Tibial nerve (tissue), 4 donors: ENCODE data around the gene JUND. TPM values are rescaled to one million over a fixed set of nuclear protein-coding genes. Genes with fewer than 3 reads are reported as not detected.

ENCODE experiments used
- DNase-seq, 2 donors: peaks; one replicate each; pipeline ENCODE4 v3.0.0-alpha.2; 2019; ENCODE audit warnings: low spot score in 2 of 2
- H3K27ac ChIP-seq, 4 donors: fragments of 200-600 bp; sonication (generic) in 3 of 4; one replicate each; pipeline ENCODE4 v1.5.1; 2017 to 2019; ENCODE audit warnings: mild to moderate bottlenecking in 1 of 4
- H3K27me3 ChIP-seq, 2 donors: fragments of 200-600 bp; sonication (generic) in 1 of 2; one replicate each; pipeline versions ENCODE4 v1.5.1 to v1.6.0; 2017 to 2019
- H3K36me3 ChIP-seq, 3 donors: fragments of 200-600 bp; sonication (generic); one replicate each; pipeline ENCODE4 v1.5.1; 2018 to 2019
- H3K4me1 ChIP-seq, 4 donors: fragments of 200-600 bp; sonication (generic) in 3 of 4; one replicate each; pipeline ENCODE4 v1.5.1; 2017 to 2019
- H3K4me3 ChIP-seq, 4 donors: fragments of 200-600 bp; sonication (generic) in 3 of 4; one replicate each; pipeline ENCODE4 v1.5.1; 2017 to 2019; ENCODE audit warnings: mild to moderate bottlenecking in 1 of 4, moderate library complexity in 1 of 4
- H3K9me3 ChIP-seq, 4 donors: fragments of 200-600 bp; sonication (generic) in 3 of 4; one replicate each; pipeline ENCODE4 v1.5.1; 2017 to 2019
- EP300 ChIP-seq, 2 donors: sonication (generic); formaldehyde crosslinking; IDR thresholded peaks; one replicate each; pipeline ENCODE4 v1.6.1; 2017; ENCODE audit warnings: antibody characterized with exemption in 2 of 2, mild to moderate bottlenecking in 1 of 2
- POLR2A ChIP-seq, 2 donors: fragments of 450-650 bp; IDR thresholded peaks; one replicate each; pipeline ENCODE4 v1.6.1; 2017; ENCODE audit warnings: antibody characterized with exemption in 2 of 2, mild to moderate bottlenecking in 2 of 2, moderate library complexity in 2 of 2
- WGBS, 2 donors: methylation state at CpG; one replicate each; pipeline ENCODE4 v1.1.5; 2018; 5-methylcytosine and 5-hydroxymethylcytosine counted together
- total RNA-seq, 4 donors: library from RNA; depleted of rRNA; stranded (reverse); fragments of >200 nt; gene quantifications; one replicate each; pipeline ENCODE4 v1.1.0, GENCODE V29; 2016
- TF ChIP-seq, protein P1 (sequence below), 5 experiments: fragments of 200-600 bp in 3 of 5; fragments of 450-650 bp in 2 of 5; sonication (generic) in 3 of 5; IDR thresholded peaks; one replicate each; pipeline ENCODE4 v1.5.1; 2016 to 2019; ENCODE audit warnings: antibody characterized with exemption in 5 of 5, mild to moderate bottlenecking in 3 of 5, moderate library complexity in 2 of 5

Gene JUND
- total RNA-seq, 4 donors from 2014 or later = 309 to 553 (median 486) TPM

DNA sequence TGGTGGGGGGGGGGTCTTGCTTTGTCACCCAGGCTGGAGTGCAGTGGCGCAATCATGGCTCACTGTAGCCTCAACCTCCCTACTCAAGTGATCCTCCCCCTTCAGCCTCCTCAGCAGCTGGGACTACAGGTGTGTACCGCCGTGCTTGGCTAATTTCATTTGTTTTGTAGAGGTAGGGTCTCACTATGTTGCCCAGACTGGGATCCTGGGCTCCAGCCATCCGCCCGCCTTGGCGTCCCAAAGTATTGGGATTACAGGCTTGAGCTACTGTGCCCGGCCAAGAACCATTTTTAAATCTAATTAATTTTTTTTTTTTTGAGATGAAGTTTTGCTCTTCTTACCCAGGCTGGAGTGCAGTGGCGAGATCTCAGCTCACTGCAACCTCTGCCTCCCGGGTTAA lies 18.2 kb upstream of the JUND start:
- Histone ChIP-seq H3K27ac (peak overlapping the region in 2 of 4 donors; percentile 99 to 100), H3K9me3 (no peaks in the 10 kb centered on the region), H3K4me3 (no peak overlapping the region), H3K4me1 (peaks cover 0 to 47% (median 32%) of the 10 kb centered on the region in 4 donors), H3K36me3 (no peaks in the 10 kb centered on the region), H3K27me3 (no peaks in the 10 kb centered on the region)
- no peak for TF ChIP-seq EP300 (IDR thresholded peaks at IDR 0.05)
- TF ChIP-seq, protein P1, sequence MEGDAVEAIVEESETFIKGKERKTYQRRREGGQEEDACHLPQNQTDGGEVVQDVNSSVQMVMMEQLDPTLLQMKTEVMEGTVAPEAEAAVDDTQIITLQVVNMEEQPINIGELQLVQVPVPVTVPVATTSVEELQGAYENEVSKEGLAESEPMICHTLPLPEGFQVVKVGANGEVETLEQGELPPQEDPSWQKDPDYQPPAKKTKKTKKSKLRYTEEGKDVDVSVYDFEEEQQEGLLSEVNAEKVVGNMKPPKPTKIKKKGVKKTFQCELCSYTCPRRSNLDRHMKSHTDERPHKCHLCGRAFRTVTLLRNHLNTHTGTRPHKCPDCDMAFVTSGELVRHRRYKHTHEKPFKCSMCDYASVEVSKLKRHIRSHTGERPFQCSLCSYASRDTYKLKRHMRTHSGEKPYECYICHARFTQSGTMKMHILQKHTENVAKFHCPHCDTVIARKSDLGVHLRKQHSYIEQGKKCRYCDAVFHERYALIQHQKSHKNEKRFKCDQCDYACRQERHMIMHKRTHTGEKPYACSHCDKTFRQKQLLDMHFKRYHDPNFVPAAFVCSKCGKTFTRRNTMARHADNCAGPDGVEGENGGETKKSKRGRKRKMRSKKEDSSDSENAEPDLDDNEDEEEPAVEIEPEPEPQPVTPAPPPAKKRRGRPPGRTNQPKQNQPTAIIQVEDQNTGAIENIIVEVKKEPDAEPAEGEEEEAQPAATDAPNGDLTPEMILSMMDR (IDR thresholded peaks at IDR 0.05) = no peak
- TF ChIP-seq POLR2A (IDR thresholded peaks at IDR 0.05) = no peak
- DNase-seq = no peak
- 90 to 95% methylated on average over 9 of the region's 9 CpGs for WGBS, 2 donors

GRCh38 chr19:18298601-18299000 lies 17.2 kb upstream of the JUND start:
- 71 to 74% methylated on average over 6 of the region's 6 CpGs for WGBS, 2 donors
- TF ChIP-seq POLR2A (IDR thresholded peaks at IDR 0.05) (no peak), EP300 (IDR thresholded peaks at IDR 0.05) (no peak)
- TF ChIP-seq, protein P1 (IDR thresholded peaks at IDR 0.05) = no peak
- no peaks in the 10 kb centered on the region for H3K36me3 ChIP-seq

DNA sequence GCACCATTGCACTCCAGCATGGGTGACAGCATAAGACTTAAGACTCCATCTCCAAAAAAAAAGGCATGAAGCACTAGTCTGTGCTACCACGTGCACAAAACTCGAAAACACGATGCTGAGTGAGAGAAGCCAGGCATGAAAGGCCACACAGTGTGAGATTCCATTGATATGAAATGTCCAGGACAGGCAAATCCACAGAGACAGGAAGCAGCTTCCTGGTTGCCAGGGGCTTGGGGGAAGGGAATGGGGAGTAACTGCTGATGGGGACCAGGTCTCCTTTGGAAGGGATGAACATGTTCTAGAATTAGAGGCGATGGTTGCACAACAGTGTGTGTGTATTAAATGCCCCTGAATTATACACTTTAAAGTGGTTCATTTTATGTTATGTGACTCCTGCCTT lies 15.9 kb upstream of the JUND start:
- Histone ChIP-seq H3K27ac (peak overlapping the region in 1 of 4 donors; percentile 54), H3K9me3 (no peaks in the 10 kb centered on the region), H3K27me3 (no peaks in the 10 kb centered on the region), H3K36me3 (no peaks in the 10 kb centered on the region), H3K4me3 (no peak overlapping the region), H3K4me1 (peaks cover 0 to 40% (median 23%) of the 10 kb centered on the region in 4 donors)
- WGBS, 2 donors = 27 to 36% methylated on average over 4 of the region's 4 CpGs
- TF ChIP-seq POLR2A (IDR thresholded peaks at IDR 0.05) (no peak), EP300 (IDR thresholded peaks at IDR 0.05) (no peak)
- DNase-seq = no peak

More at GRCh38 chr19:18298601-18299000, 17.2 kb upstream of the JUND start:
- Histone ChIP-seq H3K27ac (peak overlapping the region in 1 of 4 donors; percentile 100), H3K9me3 (no peaks in the 10 kb centered on the region), H3K4me1 (peaks cover 0 to 42% (median 27%) of the 10 kb centered on the region in 4 donors), H3K27me3 (no peaks in the 10 kb centered on the region), H3K4me3 (no peak overlapping the region)
- DNase-seq = no peak

DNA sequence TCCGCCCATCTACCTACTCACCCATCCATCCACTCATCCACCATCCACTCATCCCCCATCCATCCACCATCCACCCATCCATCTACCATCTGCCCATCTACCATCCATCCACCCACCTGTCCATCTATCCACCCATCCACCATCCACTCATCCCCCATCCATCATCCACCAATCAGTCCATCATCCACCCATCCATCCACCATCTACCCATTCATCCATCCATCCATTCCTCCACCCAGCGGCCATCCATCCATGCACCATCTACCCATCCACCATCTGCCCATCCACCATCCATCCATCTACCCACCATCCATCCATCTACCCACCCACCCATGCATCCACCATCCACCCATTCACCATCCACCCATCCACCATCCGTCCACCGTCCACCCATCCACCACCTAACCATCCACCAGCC lies 13.6 kb upstream of the JUND start:
- Histone ChIP-seq H3K27me3 (no peaks in the 10 kb centered on the region), H3K4me1 (peaks cover 0 to 34% (median 23%) of the 10 kb centered on the region in 4 donors), H3K9me3 (no peaks in the 10 kb centered on the region), H3K36me3 (no peaks in the 10 kb centered on the region), H3K27ac (peak overlapping the region in 1 of 4 donors; percentile 97), H3K4me3 (no peak overlapping the region)
- TF ChIP-seq EP300 (IDR thresholded peaks at IDR 0.05) (no peak), POLR2A (IDR thresholded peaks at IDR 0.05) (no peak)
- TF ChIP-seq, protein P1 (IDR thresholded peaks at IDR 0.05) = no peak
- no peak for DNase-seq
- 80 to 98% methylated on average over 4 of the region's 4 CpGs for WGBS, 2 donors

DNA sequence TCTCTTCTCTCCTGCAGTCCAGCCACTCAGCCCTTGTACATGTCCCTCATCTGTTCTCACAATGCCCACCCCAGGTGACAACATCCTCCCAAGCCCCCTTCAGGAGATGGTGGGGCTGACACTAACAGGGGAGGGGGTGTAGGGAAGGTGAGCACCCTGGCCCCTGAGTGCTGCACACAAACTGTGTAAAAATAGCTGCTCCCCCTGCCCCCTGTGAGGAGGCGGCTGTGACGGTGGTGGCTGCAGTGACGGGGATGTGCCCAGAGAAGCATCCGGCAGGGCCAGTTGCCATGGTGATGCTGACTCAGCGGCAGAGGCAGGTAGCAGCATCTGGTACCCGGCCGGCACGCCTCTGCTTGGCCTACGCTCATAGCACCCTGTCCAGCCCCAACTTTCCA lies 13.0 kb upstream of the JUND start:
- no peak for DNase-seq
- no peak overlapping the region for H3K4me3 ChIP-seq
- H3K36me3 ChIP-seq = no peaks in the 10 kb centered on the region
- H3K9me3 ChIP-seq = no peaks in the 10 kb centered on the region
- H3K4me1 ChIP-seq = peaks cover 0 to 39% (median 24%) of the 10 kb centered on the region in 4 donors
- no peaks in the 10 kb centered on the region for H3K27me3 ChIP-seq
- WGBS, 2 donors = 56% methylated on average over 9 of the region's 9 CpGs; no CpG with 5 or more reads in 1 of the 2 donors
- TF ChIP-seq, protein P1 (IDR thresholded peaks at IDR 0.05) = no peak
- no peak for TF ChIP-seq EP300 (IDR thresholded peaks at IDR 0.05)
- no peak for TF ChIP-seq POLR2A (IDR thresholded peaks at IDR 0.05)
- peak overlapping the region; percentile 96 to 100 (median 98) for H3K27ac ChIP-seq
